ENCODE measurements around the gene FAM184A. TPM values are rescaled to one million over a fixed set of nuclear protein-coding genes. Genes with fewer than 3 reads are reported as not detected.
"Not testable (repeated sequence)": the region's sequence is repeated elsewhere in the genome, so short reads cannot be mapped to it uniquely, and the experiment has no call there.

FAM184A gene
- 1 to 10 TPM; 2.8 to 3.4 TPM for total RNA-seq

DNA sequence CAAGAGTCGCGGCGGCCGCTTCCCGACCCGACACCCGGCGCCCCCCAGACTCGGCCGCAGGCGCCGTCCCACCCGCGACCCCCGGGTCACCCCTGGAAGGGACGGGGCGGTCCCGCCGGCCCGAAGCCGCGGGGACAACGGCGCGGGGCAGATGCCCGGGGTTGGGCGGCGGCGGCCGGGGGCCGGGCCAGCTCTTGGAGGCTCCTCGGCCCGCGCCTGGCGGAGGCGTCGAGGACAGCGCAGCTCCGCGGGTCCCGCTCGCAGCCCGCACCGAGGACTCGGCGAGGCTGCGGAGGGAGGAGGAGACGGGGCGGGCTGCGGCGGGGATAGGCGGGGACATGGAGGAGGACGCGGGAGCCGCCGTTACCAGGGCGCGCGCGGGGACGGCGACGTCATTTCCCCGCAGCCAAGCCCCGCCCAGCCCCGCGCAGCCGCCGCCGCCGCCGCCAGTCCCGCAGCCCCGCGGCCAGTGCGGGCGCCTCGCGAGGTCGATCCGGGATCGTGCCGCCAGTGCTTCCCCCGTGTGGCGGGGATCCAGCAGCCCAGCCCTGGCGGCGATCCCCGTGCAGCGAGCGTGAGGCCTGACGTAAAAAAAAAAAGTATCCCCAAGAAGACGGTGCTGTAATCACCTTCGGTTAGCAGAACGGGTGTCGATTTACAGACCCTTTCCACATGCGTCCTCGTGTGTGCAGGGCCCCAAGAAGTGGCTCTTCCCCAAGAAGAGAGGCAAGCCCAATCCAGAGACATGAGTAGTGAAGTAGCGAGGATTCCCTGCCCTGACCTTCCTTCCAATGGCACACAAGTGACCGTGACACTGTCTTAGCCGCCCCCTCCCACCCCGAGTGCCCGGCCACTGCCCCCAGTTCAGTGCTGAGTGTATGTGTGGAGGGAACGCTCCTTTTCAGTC, at the start of gene FAM184A:
FAM184A (minus strand) TSS at position 289 of the 907 bp plus-strand sequence. CDS start 365 bp downstream, outside the sequence.
- POLR2A ChIA-PET, result interaction anchor here (0.7 to 1.4 kb wide), 4 partner anchors 17 to 185 kb away, joined by 3 to 4 read pairs (median 3); partner anchors contain the start of gene ASF1A

DNA sequence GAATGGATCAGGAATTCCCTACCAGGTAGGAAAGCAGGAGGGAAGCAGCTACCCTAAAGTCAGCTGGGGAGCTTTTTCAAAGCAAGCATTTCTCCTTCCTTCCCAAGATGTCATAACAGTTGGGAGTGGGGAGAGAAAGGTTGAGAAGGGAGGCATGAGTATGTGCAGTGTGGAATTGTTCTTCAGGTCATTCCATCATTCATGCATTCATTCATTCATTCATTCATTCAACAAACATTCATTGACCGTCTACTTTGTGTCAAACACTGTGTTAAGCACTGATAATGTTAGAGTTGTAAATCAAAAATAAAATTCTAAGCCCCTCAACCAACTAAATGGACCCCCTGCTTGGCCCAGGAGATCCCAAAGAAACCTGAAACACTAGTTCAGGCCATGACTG, 49.2 kb upstream of the FAM184A start:
- ChIA-PET POLR2A (no interaction called here), CTCF (interaction anchor here (0.7 kb wide), 1 partner anchor 10 kb away, joined by 3 read pairs; no protein-coding TSS in a partner anchor)

More for the DNA sequence above, at the start of gene FAM184A:
- CTCF ChIA-PET, result interaction anchor here (1.1 to 1.4 kb wide), 6 partner anchors 12 to 62 kb away, joined by 3 to 9 read pairs (median 4); no protein-coding TSS in a partner anchor

- CTCF ChIA-PET, result interaction anchor here (0.6 kb wide), 1 partner anchor 17 kb away, joined by 3 read pairs; no protein-coding TSS in a partner anchor
- POLR2A ChIA-PET, result no interaction called here
These were observed 48.4 kb upstream of the FAM184A start for GRCh38 chr6:119126826-119127225.

- ChIA-PET POLR2A (no interaction called here), CTCF (interaction anchor here (1.0 kb wide), 1 partner anchor 15 kb away, joined by 3 read pairs; no protein-coding TSS in a partner anchor)
These were observed 47.7 kb upstream of the FAM184A start for GRCh38 chr6:119126140-119126539.

- CTCF ChIA-PET, result interaction anchor here (1.0 kb wide), 1 partner anchor 15 kb away, joined by 3 read pairs; no protein-coding TSS in a partner anchor
These were observed 47.1 kb upstream of the FAM184A start for GRCh38 chr6:119125576-119125975.

DNA sequence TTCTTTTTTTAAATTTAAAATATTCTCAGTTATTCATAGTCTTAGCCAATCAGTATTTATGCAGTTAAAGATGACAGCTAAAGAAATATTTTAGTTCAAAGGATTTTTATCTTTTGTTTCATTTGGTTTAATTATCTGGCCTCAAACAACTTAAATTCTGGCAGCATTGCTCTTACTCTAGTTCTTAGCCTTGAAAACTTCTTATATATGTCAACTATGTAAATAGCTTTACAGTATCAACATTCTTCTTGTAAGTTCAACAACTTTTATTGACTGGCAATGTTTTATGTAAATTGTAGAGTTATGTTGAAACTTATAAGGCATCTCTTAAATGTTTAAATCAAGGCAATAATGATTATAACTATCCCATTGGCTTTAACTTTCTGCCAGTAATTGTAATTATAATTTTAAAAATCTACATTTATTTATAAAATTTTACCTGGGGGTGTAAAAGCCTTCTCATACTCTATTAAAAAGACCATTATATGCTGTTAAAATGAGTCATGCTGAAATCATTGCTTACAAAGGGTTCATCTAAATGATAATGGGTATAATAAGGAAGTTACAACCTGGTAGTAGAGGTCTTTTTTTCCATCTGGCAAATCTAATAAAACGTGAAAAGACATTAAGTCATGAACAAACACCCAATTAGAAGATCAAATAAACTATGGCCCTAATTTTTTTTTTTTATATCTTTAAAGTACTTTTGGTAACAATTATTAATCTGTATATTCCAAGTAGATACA, 45.8 kb upstream of the FAM184A start:
- CTCF ChIA-PET, result interaction anchor here (0.6 kb wide), 1 partner anchor 770 kb away, joined by 4 read pairs; no protein-coding TSS in a partner anchor
- POLR2A ChIA-PET, result no interaction called here

More at GRCh38 chr6:119125576-119125975, 47.1 kb upstream of the FAM184A start:
- POLR2A ChIA-PET, result no interaction called here

- POLR2A ChIA-PET, result no interaction called here
These were observed 43.9 kb upstream of the FAM184A start for GRCh38 chr6:119122336-119122735.

GRCh38 chr6:119121367-119121766, 42.9 kb upstream of the FAM184A start:
- CTCF ChIA-PET, result interaction anchor here (0.6 kb wide), 1 partner anchor 19 kb away, joined by 3 read pairs; no protein-coding TSS in a partner anchor

More at GRCh38 chr6:119122336-119122735, 43.9 kb upstream of the FAM184A start:
- CTCF ChIA-PET, result interaction anchor here (0.9 kb wide), 1 partner anchor 12 kb away, joined by 3 read pairs; no protein-coding TSS in a partner anchor

GRCh38 chr6:119119989-119120388, 41.5 kb upstream of the FAM184A start:
- POLR2A ChIA-PET, result no interaction called here
- CTCF ChIA-PET, result no interaction called here

More at GRCh38 chr6:119121367-119121766, 42.9 kb upstream of the FAM184A start:
- POLR2A ChIA-PET, result no interaction called here

GRCh38 chr6:119119062-119119461, 40.6 kb upstream of the FAM184A start:
- CTCF ChIA-PET, result interaction anchor here (1.1 kb wide), 1 partner anchor 155 kb away, joined by 3 read pairs; no protein-coding TSS in a partner anchor
- POLR2A ChIA-PET, result not testable (repeated sequence)

- ChIA-PET CTCF (no interaction called here), POLR2A (no interaction called here)
These were observed 38.3 kb upstream of the FAM184A start for GRCh38 chr6:119116712-119117281.

DNA sequence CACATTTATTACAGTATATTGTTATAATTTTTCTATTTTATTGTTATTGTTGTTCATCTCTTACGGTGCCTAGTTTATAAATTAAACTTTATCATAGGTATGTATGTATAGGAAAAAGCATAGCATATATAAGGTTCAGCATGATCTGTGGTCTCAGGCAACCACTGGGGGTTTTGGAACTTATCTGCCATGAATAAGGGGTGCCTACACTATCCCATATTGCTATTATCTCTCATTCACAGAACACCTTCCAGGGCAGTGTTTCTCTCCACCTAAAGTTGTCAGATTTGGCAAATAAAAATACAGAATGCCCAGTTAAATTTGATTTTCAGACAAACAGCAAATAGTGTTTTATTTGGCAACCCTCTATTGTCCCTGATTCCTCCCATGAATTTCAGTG, 35.5 kb upstream of the FAM184A start:
- ChIA-PET CTCF (no interaction called here), POLR2A (no interaction called here)

DNA sequence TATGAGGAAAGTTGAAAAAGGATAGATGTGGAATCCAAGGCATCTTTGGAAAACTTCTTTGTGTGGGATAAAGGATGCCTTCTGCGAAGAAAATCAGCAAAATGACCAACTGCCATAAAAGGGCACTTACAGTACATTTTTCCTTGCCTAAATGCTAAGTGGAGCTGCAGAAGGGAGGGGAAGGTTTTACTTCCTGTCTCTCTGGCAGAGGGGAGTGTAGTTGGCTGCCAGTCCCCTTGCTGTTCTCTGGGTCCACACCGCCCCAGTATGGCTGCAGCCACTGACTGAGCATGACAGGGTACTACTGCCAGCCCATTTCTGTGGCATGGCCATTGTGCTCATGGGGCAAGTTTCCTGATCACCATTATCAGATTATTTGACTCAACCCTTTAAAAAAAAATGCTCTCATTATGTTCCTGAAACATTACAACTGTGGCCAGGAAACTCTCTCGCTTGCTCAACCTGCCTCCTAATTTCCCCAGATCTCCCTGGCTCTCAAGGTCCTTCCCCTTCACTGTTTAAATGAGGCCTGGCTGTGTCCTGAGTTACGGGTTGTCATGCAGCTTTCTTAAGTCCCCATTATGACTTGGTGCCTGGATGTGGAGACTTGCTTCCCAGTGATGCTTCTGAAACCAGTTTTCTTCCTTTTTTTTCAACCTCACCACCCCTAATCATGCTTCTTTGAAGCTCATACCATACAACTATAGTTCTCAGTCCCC, 34.5 kb upstream of the FAM184A start:
- ChIA-PET CTCF (no interaction called here), POLR2A (no interaction called here)

- POLR2A ChIA-PET, result no interaction called here
- CTCF ChIA-PET, result interaction anchor here (0.6 to 2.5 kb wide), 13 partner anchors 8 to 1630 kb away, joined by 3 to 11 read pairs (median 3); partner anchors contain the start of gene FAM184A
These were observed 32.4 kb upstream of the FAM184A start for GRCh38 chr6:119110601-119111548.

DNA sequence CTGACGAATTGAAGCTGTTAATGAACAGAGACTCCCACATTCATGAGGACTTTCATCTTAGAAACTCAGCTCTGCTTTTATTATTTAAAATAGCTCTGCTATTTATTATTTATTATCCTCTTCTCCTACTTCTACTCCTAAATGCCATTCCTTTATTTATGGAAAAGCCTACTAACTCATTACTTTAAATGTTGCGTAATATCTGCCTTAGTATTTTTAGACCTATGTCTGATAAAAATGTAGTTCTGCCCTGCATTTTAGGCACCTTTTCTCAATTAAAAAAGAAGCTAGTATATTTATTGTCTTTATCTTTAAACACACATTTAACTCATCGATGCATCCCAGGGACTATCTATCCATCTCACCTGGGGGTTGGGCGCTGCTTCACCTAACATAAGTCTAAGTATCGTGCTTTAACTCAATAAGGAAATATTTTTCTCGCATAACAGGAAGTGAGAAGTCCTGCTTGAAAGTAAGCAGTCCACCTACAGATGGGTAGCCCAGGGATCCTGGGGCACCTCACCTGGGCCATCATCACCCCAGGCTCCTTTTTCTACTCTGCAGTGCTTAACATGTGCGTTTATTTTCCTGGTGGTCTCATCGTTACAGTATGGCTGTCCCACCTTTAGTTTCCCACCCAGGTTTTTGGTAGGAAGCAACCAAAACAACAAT, 31.3 kb upstream of the FAM184A start:
- ChIA-PET CTCF (interaction anchor here (0.8 to 2.5 kb wide), 7 partner anchors 7 to 146 kb away, joined by 3 to 11 read pairs (median 4); partner anchors contain the start of gene FAM184A), POLR2A (no interaction called here)

GRCh38 chr6:119108076-119108475, 29.6 kb upstream of the FAM184A start:
- POLR2A ChIA-PET, result no interaction called here

DNA sequence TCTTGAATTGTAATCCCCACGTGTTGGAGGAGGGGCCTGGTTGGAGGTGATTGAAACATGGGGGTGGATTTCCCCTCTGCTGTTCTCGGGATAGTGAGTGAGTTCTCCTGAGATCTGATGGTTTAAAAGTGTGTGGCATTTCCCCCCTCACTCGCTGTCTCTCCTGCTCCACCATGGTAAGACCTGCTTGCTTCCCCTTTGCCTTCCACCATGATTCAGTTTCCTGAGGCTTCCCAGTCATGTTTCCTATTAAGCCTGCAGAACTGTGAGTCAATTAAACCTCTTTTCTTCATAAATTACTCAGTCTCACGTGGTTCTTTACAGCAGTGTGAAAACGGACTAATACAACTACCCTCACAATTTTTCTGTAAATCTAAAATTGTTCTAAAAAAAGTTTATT, 26.8 kb upstream of the FAM184A start:
- CTCF ChIA-PET, result no interaction called here
- POLR2A ChIA-PET, result no interaction called here

More at GRCh38 chr6:119108076-119108475, 29.6 kb upstream of the FAM184A start:
- CTCF ChIA-PET, result no interaction called here
